HG02763 (cell line): ENCODE measurements around the gene CACNA1D.

Source experiments
- ATAC-seq: cut with Tn5 transposase; IDR thresholded peaks from one replicate; pipeline ENCODE4 v1.9.1; 2021; ENCODE audit warnings: mild to moderate bottlenecking, moderate library complexity; ENCODE audit not compliant: unreplicated experiment

The CACNA1D gene

GRCh38 chr3:53775018-53775417 lies 280.6 kb downstream of the CACNA1D start:
- no peak for ATAC-seq

DNA sequence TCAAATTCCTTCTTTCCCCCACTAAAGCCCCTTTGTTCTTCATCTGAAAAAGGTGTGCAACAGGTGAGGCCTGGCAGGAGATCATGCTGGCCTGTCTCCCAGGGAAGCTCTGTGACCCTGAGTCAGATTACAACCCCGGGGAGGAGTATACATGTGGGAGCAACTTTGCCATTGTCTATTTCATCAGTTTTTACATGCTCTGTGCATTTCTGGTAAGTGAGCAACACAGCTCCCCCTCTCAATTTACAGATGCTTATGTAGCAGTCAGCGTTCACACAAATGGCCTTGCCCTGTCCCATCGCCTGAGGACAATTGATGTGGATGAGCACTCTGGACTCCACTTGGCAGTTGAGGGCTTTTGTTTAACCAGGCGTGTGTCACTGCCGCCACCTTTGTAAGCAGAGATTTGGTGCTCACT lies 281.4 kb downstream of the CACNA1D start:
- no peak for ATAC-seq

DNA sequence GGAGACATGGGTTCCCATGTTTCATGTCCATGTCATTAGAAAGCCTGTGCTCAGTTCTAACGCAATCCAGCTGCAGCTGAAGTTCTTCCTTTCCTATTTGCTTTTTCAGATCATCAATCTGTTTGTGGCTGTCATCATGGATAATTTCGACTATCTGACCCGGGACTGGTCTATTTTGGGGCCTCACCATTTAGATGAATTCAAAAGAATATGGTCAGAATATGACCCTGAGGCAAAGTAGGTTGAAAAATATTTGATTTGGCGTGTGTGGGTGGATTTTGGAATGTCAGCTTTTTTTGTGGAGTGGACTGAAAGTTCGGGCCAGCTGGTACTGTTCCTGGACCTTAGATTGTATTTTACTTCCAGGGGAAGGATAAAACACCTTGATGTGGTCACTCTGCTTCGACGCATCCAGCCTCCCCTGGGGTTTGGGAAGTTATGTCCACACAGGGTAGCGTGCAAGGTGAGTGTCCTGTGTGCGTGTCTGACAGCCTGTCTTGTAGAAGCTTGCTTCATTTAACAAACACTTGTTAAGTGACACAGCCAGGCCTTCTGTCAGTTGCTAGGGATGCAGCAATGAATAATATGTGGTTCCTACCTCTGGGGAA lies 282.2 kb downstream of the CACNA1D start:
- no peak for ATAC-seq

DNA sequence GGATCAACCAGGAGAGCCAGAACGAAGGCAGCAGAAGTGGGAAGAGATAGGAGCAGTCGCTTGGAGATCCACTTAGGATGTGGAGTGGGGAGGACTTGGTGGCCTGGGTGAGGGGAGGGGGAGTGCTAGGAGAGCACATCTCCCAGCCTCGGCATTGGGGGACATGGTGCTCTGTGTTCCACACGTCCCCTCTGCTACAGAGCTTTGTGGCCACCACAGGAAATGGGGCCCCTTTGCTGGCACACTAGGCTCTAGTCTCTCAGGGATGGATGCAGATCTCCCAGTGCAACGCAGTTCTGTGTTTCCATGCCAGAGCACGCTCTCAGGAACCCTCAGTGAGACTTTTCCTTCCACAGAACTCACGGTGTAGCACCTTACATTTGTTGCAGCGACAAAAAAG lies 283.1 kb downstream of the CACNA1D start:
- ATAC-seq = no peak

DNA sequence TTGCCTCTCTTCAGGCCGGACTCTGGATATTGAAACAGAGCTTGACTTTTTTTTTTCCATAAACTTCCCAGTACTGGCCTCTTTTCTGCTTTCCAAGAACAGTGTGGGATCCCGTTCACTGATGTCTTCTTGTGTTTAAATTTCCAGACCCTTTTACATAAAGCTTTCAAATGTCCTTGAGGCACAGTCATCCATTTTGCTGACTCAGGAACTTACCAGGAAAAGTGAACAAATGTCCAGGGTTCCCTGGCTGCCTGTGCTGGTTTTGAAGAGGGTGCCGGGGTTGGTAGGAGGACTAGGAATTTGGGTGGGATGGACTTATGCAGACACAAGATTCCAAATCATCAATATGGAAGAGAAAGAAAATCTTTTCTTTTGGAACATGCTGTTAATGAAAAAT lies 283.7 kb downstream of the CACNA1D start:
- no peak for ATAC-seq

- ATAC-seq = no peak
Measured at GRCh38 chr3:53780171-53780570, 285.8 kb downstream of the CACNA1D start.

DNA sequence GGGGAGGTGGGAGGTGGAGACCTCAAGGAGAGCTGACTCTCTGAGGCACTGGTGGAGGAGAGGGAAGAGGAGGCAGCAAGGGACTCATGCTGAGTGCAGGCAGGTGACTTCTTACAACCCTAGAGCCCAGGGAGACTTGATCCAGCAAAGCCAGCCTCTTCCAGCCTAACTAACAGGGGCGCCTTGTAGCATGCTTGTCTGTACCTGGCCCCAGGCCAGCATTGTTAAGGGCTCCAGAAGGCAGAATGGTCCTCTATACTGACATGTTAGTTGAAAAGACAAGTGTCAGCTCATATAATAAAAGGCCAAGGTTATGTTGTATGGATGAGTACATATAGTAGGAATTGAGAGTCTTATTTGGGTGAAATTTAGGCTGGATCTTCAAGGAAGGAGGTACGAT lies 286.4 kb downstream of the CACNA1D start:
- ATAC-seq = no peak

DNA sequence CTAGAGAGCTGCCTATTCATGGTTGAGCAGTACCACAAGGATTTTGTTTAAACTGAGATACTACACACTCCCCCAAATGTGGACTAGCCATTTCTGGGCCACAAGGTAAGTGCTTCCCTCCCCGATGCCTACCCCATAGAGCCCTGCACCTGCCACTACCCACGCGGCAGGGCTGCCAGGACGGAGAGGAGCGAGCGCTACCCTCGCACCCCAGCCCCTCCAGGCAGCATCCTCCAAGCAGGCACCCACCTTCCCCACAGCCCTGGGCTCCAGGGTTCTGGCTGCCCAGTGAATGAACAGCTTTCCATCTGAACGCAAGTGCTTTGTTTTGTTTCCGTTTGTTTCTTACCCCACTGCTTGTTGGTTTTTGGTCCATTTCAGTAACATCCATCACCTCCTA lies 292.6 kb downstream of the CACNA1D start:
- no peak for ATAC-seq

DNA sequence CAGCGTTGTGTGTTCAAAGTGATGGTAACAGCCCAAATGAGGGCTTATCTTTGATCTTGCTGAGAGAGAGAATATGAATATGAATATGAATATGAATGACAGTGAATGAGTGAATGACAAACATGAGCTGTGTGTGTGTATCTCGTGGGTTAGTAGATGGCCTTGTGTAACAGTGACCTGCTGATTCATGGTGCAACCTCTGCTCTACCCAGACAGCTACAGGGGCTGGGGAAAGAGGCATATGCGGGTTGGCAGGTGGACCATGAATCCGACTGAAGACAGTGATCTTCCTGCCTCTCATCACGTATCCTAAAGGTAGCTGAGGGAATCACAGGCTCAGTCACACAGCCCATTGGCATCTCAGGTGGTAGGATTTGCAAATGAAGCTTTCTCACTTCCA lies 293.6 kb downstream of the CACNA1D start:
- no peak for ATAC-seq

DNA sequence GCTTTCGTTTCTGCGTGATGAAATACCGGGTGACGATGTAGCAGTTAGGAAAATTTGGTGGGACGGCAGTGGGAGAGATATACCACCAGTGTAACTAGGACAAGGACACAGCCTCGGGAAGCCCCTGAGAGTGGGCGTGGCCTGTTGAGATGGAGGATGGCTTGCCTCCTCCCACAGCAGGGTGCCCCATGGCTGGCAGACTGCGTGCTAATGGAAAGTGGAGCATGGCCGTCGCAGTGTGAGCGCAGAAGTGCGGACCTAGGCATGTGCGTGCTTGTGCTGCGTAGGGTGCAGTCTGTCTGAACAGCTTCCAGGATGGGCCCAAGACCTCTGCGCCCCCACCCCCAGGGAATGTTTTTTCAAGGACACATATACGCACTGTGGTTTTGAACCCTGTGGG lies 295.0 kb downstream of the CACNA1D start:
- ATAC-seq = no peak

DNA sequence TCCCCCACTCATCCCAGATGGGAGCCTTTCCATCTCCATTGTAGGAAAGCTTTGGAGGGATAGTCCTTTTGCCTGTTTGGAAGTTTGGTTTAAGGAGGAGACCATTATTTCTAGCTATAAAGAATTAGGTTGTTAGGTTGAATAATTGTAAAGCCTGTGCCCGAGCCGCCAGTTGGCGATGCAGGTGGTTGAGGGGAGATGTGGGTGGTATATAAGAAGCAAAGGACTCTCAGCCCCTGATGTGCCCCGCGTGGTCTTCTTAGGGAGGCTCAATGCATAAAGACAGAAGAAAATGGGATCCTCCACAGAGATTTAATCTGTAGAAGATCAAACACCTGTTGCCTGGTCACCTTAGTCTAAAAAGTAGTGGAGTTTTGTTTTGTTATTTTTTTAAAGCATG lies 296.1 kb downstream of the CACNA1D start:
- no peak for ATAC-seq

DNA sequence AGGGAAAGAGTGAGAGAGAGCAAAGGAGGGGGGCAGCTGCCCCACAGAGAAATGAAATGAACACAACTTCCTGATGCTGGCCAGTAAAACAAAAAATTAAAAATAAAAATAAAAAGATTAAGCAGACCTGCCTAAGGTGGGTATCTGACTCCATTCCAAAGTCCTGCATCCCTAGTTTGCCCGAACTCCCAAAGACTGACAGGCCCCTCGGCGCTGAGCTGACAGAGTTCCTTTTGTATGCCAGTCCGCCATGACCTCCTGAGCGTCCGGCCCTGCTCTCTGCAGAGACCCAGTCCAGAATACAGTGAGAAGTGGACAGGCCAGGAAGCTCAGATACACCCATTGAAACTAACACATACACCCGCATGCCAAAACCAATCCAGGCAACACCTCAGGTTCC lies 296.9 kb downstream of the CACNA1D start:
- ATAC-seq = no peak

GRCh38 chr3:53792866-53793265 lies 298.5 kb downstream of the CACNA1D start:
- no peak for ATAC-seq

GRCh38 chr3:53794597-53794996 lies 300.2 kb downstream of the CACNA1D start:
- ATAC-seq = no peak

DNA sequence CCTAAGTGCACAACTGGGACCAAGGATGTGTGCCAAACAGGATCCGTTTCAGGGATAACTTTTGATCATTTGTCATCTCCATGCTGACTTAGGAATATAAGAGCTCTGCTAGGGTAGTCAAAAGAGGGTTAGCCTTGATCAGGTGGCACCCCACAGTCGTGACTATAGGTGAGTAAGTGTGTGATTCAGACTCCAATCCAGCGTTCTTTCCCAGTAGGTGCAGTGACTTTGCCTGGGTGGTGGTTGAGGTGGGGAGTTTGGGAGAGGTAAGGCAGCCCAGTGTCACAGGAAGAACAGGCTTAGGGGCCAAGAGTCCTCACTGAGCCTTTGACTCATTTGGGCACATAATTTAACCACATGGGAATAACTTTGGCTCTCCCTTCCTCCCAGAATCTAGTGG lies 300.8 kb downstream of the CACNA1D start:
- no peak for ATAC-seq

- ATAC-seq = no peak
Measured at GRCh38 chr3:53795789-53796560, 301.6 kb downstream of the CACNA1D start.

DNA sequence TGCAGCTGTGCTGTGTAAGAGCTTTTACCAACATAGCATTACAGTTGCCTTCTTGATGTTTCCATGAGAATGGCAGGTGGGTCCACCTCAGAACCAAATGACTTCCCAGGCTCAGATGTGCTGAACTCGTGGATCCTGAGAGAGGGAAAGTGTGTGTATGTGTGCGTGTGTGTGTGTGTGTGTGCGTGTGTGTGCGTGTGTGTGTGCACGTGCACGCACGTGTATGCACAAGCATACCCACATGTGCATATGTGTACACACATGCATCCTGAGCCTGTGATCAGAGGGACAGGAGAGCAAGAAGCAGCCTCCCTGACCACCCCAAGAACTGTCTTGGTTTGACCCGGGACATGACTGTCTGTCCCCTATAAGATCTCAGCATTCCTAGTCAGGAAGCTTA lies 303.7 kb downstream of the CACNA1D start:
- no peak for ATAC-seq

DNA sequence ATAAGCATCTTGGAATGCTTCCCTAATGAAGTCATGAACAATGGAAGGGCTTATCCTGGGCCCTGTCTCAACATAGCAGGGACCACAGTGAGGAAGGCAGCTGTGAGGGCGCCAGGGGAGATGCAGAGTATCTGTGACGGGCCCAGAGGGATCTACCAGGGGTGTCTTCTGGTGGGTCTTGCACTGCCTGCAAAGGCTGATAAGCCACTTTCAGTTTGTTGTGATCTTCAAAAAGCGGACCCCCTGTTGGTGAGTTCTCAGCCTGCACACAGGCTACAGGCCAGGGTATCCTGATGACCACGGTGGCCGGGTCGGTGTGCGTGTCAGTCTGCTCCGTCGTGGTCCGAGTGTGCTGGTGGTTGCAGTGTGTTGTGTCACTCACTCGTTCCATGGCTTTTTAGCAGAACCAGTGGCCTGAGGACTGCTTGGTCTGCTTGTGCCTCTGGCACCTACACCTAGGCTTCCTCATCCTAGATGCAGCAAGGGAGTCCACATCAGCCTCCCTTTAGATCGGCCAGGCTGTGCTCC lies 305.0 kb downstream of the CACNA1D start:
- no peak for ATAC-seq

DNA sequence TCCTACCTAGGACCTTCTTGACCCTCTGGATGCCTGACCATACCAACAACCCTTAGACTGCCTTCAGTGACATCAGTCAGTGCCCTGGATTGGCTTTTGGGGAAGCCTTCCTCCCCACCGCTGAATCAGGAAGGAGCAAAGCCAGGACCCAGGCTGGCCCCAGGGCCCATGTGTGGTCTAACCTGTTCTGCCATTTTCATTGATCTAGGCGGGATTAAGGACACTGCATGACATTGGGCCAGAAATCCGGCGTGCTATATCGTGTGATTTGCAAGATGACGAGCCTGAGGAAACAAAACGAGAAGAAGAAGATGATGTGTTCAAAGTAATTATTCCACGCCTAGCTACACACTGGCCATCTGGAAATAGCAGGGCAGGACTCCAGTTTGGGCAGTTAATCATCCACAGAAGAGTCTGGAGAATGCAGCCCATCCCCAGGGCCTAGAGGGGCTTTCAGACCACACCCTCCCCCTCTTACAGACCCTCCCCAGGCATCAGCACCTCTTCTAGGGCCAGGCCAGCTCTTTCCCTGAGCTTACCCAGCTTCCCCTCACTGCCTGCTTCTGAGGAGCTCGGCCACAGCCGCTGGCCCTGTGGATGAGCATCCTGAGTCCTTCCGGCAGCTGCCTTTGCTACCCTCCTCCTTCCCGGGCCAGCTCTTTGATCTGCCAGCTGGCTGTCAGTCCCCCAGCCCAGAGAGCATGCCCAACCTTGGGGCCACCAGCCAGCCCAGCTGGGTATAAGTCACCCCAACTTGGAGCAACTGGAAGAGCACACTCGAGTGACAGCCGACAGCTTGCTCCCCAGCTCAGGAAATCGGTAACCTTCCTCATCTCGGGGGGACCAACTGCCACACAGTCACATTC lies 305.9 kb downstream of the CACNA1D start:
- ATAC-seq = no peak

GRCh38 chr3:53801319-53801718 lies 306.9 kb downstream of the CACNA1D start:
- no peak for ATAC-seq

GRCh38 chr3:53802256-53802880 lies 308.0 kb downstream of the CACNA1D start:
- no peak for ATAC-seq
